GM18505 (cell line): ENCODE data around the gene AFAP1L1.
A peak's percentile ranks its signal among the peaks of the same experiment; 100 is the strongest.

ENCODE experiments used
- ATAC-seq: cut with Tn5 transposase; IDR thresholded peaks from one replicate; pipeline ENCODE4 v1.9.1; 2021; ENCODE audit not compliant: unreplicated experiment
- POLR2A ChIP-seq: IDR thresholded peaks from 4 replicates; pipeline ENCODE4 v1.6.1; 2011; ENCODE audit warnings: borderline replicate concordance; ENCODE audit not compliant: insufficient read depth, insufficient read length; ENCODE audit errors: extremely low read depth

Gene AFAP1L1

DNA sequence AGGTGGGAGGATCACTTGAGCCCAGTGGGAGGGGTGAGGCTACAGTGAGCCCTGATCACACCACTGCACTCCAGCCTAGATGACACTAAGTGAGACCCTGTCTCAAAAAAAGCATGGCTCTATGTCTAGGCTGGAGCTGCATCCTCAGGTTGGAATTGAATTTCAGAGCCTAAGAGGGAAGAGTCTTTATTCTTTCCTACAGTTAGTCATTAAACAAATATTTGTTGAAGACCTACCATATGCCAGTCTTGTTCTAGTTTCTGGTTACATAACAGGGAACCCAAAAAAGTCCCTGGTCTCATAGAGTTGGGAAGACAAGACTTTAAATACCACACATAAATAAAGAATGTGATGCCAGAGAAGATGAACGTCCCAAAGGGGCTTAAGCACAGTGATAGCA, 66.7 kb downstream of the AFAP1L1 start:
- ATAC-seq, result no peak
- no peak for TF ChIP-seq POLR2A

DNA sequence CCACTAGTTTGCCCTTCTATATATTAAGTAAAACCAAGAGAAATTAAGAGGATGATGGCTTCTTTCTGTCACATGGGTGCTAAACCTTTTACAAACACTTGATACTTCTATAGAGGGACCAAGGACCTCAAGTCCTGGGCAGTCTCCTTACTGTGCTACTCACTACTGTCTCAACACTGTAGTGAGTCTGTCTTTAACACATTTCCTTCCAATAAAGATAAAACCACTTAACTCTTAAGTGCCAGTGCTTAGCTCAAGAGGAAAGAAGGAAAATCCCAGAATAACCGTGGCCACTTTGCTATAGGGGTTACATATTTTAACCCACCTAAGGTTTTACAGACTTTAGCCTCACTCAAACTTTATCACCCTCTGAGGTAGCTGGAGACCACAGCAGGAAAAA, 69.3 kb downstream of the AFAP1L1 start:
- no peak for ATAC-seq
- TF ChIP-seq POLR2A, result no peak

- TF ChIP-seq POLR2A, result no peak
- ATAC-seq, result no peak
These were observed 70.2 kb downstream of the AFAP1L1 start for GRCh38 chr5:149341876-149342275.

- no peak for ATAC-seq
- TF ChIP-seq POLR2A, result no peak
These were observed 72.5 kb downstream of the AFAP1L1 start for GRCh38 chr5:149344151-149344550.

DNA sequence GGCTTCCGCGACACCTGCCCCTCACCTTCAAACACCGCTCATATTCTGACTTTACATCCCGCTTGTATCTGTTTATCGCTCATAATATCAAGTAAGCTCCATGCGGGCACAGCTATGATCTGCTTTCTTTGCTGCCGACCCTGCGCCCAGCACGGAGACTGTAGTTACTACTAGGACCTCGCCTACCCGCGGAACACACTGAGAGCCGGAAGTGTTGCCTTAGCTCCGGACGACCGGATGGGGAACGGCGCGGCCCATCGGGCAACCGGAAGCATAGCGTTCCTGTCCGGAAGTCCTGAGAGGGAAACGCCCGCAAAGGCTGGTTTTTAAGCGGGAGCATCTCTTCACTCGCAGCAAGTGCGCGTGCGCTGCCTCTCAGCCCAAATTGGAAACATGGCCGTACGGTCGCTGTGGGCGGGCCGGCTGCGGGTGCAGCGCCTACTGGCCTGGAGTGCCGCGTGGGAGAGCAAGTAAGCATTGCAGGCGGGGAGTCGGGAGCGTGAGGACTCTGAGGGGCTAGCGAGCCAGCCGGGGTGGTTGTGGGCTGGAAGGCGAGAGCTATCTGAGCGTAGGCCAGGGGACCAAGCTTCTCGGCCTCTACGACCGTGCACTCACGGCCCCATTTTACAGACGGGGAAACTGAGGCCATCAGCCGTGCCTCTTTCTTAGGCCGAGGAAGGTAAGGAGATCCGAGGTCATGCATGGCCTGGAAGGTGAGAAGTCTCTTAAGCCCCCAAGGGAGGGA, 73.7 kb downstream of the AFAP1L1 start, which contains the start of gene GRPEL2:
Gene GRPEL2 (plus strand): TSS at position 353 of the 745 bp plus-strand sequence. CDS start 41 bp downstream, at position 394.
- peak; percentile 98 for ATAC-seq

DNA sequence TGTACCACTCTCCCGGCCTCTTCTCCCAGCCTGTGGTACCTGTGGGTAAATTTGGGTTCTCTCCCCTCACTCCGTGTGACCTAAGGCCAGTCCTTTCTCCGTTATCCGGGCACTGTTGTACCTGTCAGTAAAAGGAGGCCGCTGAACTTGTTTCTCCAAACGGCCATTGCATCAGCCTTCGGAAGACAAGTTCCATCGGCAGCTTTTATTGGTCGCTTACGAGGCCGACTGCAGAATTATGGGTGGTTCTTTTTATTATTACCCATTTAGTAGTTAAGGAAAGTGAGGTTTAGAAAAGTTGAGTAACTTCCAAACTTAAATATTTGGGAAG, 74.2 kb downstream of the AFAP1L1 start:
- ATAC-seq, result no peak
- TF ChIP-seq POLR2A, result no peak

More for the DNA sequence above, 73.7 kb downstream of the AFAP1L1 start, which contains the start of gene GRPEL2:
- TF ChIP-seq POLR2A, result peak; percentile 89

DNA sequence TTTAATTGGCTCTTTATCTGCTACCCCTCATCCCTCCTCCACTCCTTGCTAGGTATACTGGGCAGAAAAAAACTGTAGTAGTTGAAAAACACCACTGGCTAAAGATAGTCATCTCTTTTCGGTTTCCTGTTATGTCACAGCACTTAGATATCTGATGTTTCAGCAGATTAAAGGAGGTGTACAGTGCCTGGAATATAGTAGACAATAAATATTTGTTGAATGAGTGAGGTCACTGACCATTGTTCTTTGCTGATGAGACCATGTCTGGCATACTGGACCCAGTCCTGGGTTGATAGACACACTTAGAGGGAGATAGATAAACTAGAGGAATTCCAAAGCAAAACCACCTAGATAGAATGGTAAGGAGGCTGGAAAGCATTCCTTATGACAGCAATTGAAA, 76.9 kb downstream of the AFAP1L1 start:
- ATAC-seq, result no peak
- TF ChIP-seq POLR2A, result no peak

- TF ChIP-seq POLR2A, result no peak
- ATAC-seq, result no peak
These were observed 77.7 kb downstream of the AFAP1L1 start for GRCh38 chr5:149349382-149349781.

DNA sequence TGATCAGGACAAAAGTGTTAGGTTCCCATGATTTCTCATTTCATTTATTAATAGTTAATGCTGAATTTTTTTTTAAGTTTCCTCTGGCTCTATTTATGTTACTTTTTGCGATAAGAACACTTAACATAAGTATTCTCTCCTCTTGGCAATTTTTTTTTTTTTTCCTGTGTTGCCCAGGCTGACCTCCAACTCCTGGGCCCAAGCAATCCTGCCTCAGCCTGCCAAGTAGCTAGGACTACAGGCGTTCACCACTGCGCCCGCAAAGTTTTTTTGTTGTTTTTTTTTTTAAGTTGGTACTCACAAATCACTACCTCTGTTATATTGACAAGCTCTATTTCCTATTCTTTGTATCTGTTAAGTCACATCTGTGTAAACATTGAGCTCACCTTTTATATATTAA, 80.5 kb downstream of the AFAP1L1 start:
- no peak for TF ChIP-seq POLR2A
- ATAC-seq, result no peak

DNA sequence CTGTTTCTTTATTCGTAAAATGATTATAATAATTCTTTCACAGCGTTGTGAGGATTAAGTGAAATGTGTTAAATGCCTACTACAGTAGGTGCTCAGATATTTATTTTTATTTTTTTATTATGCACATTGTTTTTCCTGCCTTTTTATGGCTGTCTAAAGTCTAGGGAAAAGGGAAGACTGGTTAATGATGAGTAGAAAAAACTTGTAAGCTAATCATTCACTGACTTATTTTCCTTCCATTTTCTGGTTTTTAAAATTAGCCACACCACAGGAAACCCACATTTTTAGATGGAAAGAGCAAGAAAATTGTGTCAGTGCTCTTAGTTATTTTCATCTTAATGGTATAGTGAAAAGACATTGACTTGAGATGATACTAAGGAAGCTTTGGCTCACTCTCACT, 82.3 kb downstream of the AFAP1L1 start:
- ATAC-seq, result no peak
- TF ChIP-seq POLR2A, result no peak

- no peak for TF ChIP-seq POLR2A
- no peak for ATAC-seq
These were observed 84.0 kb downstream of the AFAP1L1 start for GRCh38 chr5:149355688-149356087.

DNA sequence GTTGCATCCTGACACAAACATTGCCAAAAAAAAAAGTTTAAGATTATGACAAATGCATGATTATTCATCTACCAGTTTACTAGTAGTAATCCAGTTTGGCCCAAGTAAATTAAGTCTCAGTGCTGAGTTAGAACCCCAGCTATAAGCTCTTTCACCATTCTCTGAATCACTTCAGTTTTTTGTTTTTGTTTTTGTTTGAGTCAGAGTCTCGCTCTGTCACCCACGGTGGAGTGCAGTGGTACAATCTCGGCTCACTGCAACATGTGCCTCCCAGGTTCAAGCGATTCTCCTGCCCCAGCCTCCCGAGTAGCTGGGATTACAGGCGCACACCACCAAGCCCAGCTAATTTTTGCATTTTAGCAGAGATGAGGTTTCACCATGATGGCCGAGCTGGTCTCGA, 84.7 kb downstream of the AFAP1L1 start:
- ATAC-seq, result no peak
- TF ChIP-seq POLR2A, result no peak

GRCh38 chr5:149357370-149358293, 86.0 kb downstream of the AFAP1L1 start, which contains the start of gene PCYOX1L:
Gene PCYOX1L (plus strand): TSS chr5:149358046. CDS start chr5:149358069, 23 bp downstream.
- peak; percentile 83 for TF ChIP-seq POLR2A
- peak; percentile 100 for ATAC-seq

GRCh38 chr5:149358294-149358651, 86.6 kb downstream of the AFAP1L1 start:
- no peak for TF ChIP-seq POLR2A
- peak; percentile 6 for ATAC-seq
